Lower lobe of right lung (tissue), 2 donors: ENCODE data around the gene TMEM184B. TPM values are rescaled to one million over a fixed set of nuclear protein-coding genes. Genes with fewer than 3 reads are reported as not detected.

ENCODE experiments used
- ATAC-seq, 2 donors: fragments of 200-7000 bp; cut with Tn5 transposase; one replicate each; pipeline ENCODE4 v1.9.1; 2020 to 2022; ENCODE audit warnings: mild to moderate bottlenecking in 2 of 2, moderate library complexity in 2 of 2
- DNase-seq: peaks from one replicate; pipeline ENCODE4 v3.0.0-alpha.2; 2020
- H3K27ac ChIP-seq: fragments of 200-600 bp; one replicate; pipeline ENCODE4 v1.8.0; 2022
- H3K27me3 ChIP-seq: fragments of 200-600 bp; one replicate; pipeline ENCODE4 v1.8.0; 2022; ENCODE audit warnings: low read depth
- H3K36me3 ChIP-seq: fragments of 200-600 bp; one replicate; pipeline ENCODE4 v1.8.0; 2022; ENCODE audit warnings: mild to moderate bottlenecking
- H3K4me1 ChIP-seq: fragments of 200-600 bp; one replicate; pipeline ENCODE4 v1.8.0; 2022
- H3K4me3 ChIP-seq: fragments of 200-600 bp; one replicate; pipeline ENCODE4 v1.8.0; 2022; ENCODE audit warnings: mild to moderate bottlenecking
- H3K9me3 ChIP-seq: fragments of 200-600 bp; one replicate; pipeline ENCODE4 v1.8.0; 2022
- CTCF ChIP-seq: fragments of 200-600 bp; IDR thresholded peaks from one replicate; pipeline ENCODE4 v1.8.0; 2022; ENCODE audit warnings: antibody characterized with exemption, mild to moderate bottlenecking
- intact Hi-C: fragments of 100-400 bp; cut with DNase I; formaldehyde crosslinking; loops from one replicate; pipeline ENCODE4 v1.11.0; 2022
- total RNA-seq: library from RNA; stranded (reverse); fragmentation: NEBNext Ultra II Directional; extraction: Animal tissue kit (Norgen Biotek cat#: 25700); gene quantifications from one replicate; pipeline ENCODE4 v1.2.1, GENCODE V29; 2021
- donor health status: DM: no; HTN: yes; CAD: no; lungs with severe emphysema.

The TMEM184B gene
- total RNA-seq, 1 donor from 2014 or later = 77.7 TPM

- no peak for DNase-seq
- TF ChIP-seq CTCF = no peak
- peak; percentile 10 to 26 for ATAC-seq
- H3K4me3 ChIP-seq = peak overlapping the region; percentile 40
- intact Hi-C loops = no loop called here
- H3K27ac ChIP-seq = peak overlapping the region; percentile 67
- H3K27me3 ChIP-seq = no peaks in the 10 kb centered on the region
- no peaks in the 10 kb centered on the region for H3K36me3 ChIP-seq
- peaks cover 46% of the 10 kb centered on the region for H3K4me1 ChIP-seq
- no peaks in the 10 kb centered on the region for H3K9me3 ChIP-seq
Measured at GRCh38 chr22:38213990-38214301, 58.9 kb downstream of the TMEM184B start.

- no peaks in the 10 kb centered on the region for H3K27me3 ChIP-seq
- ATAC-seq (peak; percentile 7 to 49), DNase-seq (no peak)
- intact Hi-C loops = no loop called here
- no peak for TF ChIP-seq CTCF
- no peaks in the 10 kb centered on the region for H3K9me3 ChIP-seq
- H3K4me1 ChIP-seq = peaks cover 46% of the 10 kb centered on the region
- H3K27ac ChIP-seq = peak overlapping the region; percentile 67
- peak overlapping the region; percentile 40 for H3K4me3 ChIP-seq
- no peaks in the 10 kb centered on the region for H3K36me3 ChIP-seq
Measured at GRCh38 chr22:38213319-38213989, 59.4 kb downstream of the TMEM184B start.

GRCh38 chr22:38212442-38212841 is 60.4 kb downstream of the TMEM184B start:
- TF ChIP-seq CTCF = no peak
- no peaks in the 10 kb centered on the region for H3K36me3 ChIP-seq
- ATAC-seq = no peak
- no peaks in the 10 kb centered on the region for H3K27me3 ChIP-seq
- no peaks in the 10 kb centered on the region for H3K9me3 ChIP-seq
- no peak overlapping the region for H3K4me3 ChIP-seq
- no peak overlapping the region for H3K27ac ChIP-seq
- intact Hi-C loops = no loop called here
- peaks cover 39% of the 10 kb centered on the region for H3K4me1 ChIP-seq
- no peak for DNase-seq

GRCh38 chr22:38211556-38211955 is 61.3 kb downstream of the TMEM184B start:
- no peak for TF ChIP-seq CTCF
- no peak for DNase-seq
- intact Hi-C loops = no loop called here
- no peak overlapping the region for H3K27ac ChIP-seq
- H3K36me3 ChIP-seq = no peaks in the 10 kb centered on the region
- H3K27me3 ChIP-seq = no peaks in the 10 kb centered on the region
- no peak for ATAC-seq
- H3K9me3 ChIP-seq = no peaks in the 10 kb centered on the region
- H3K4me1 ChIP-seq = peaks cover 39% of the 10 kb centered on the region
- no peak overlapping the region for H3K4me3 ChIP-seq

- H3K27ac ChIP-seq = no peak overlapping the region
- ATAC-seq (no peak), DNase-seq (no peak)
- H3K4me1 ChIP-seq = peaks cover 46% of the 10 kb centered on the region
- H3K27me3 ChIP-seq = no peaks in the 10 kb centered on the region
- H3K9me3 ChIP-seq = no peaks in the 10 kb centered on the region
- H3K36me3 ChIP-seq = no peaks in the 10 kb centered on the region
- intact Hi-C loops = no loop called here
- H3K4me3 ChIP-seq = no peak overlapping the region
- no peak for TF ChIP-seq CTCF
Measured at GRCh38 chr22:38208551-38208968, 64.2 kb downstream of the TMEM184B start.
